IPS-NIHi11 (cell line): ENCODE results near the gene TNP1.

Experiments used
- DNase-seq: peaks from one replicate; pipeline ENCODE4 v3.0.0; 2012; ENCODE audit warnings: mixed read lengths, low spot score

TNP1 gene

GRCh38 chr2:216873573-216873972 is 13.7 kb upstream of the TNP1 start:
- DNase-seq, result no peak

- DNase-seq, result no peak
These were observed 12.8 kb upstream of the TNP1 start for GRCh38 chr2:216872624-216873023.

DNA sequence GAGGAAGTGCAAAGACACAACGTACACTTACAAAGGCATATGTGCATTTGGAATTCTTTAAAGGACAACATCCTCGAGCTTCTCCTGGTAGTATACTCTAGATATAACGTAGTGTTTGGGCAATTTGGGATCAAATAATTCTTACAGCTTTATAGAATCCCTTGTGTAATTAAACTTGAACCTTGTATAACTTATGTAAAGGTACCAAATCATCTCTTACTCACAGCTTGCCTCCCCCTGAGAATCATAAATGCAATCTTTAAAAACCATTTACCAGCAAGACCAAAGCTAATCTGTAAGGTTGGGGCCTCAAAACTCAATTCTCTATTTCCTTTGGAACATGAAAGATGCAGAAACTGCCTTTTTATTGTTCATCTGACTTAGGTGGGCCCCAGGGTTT is 12.2 kb upstream of the TNP1 start:
- no peak for DNase-seq

GRCh38 chr2:216871333-216871934 is 11.6 kb upstream of the TNP1 start:
- DNase-seq, result no peak

DNA sequence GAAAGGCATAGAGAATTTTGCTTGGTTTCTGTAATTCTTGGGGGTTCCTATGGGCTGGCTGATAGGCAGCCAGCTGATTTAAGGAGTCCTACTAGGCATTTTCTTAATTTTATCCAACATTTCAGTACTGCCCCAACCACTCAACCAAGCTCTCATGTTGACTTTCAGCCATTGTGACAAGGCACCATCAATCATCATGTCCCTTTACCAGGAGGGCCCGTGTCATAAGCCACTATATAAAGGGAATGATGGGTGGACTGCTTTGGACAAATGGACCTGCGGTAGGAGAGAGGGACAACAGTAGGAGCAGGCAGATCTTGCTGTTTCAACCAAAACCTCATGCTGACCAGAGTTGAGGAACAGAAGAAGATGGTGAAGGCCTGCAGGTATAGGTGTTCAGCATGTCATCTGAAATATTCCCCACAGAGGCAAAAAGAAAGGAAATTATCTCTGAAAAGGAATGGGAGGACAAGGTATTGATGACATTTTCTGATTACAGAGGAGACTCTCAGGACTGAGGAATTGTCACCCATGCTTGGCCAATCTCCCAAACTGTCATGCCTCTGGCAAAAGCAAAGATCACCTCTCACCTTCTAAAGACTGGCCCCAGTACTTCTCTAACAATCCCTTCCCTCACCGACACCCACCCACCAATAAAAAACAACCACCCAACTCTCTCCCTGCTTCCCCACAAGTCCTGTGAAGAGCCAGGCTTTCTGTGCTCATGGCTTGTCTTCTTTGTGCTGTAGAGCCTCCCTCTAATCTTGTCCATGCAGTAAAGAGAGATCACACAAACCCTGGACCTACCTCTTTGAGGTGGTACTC is 10.9 kb upstream of the TNP1 start:
- DNase-seq, result no peak

DNA sequence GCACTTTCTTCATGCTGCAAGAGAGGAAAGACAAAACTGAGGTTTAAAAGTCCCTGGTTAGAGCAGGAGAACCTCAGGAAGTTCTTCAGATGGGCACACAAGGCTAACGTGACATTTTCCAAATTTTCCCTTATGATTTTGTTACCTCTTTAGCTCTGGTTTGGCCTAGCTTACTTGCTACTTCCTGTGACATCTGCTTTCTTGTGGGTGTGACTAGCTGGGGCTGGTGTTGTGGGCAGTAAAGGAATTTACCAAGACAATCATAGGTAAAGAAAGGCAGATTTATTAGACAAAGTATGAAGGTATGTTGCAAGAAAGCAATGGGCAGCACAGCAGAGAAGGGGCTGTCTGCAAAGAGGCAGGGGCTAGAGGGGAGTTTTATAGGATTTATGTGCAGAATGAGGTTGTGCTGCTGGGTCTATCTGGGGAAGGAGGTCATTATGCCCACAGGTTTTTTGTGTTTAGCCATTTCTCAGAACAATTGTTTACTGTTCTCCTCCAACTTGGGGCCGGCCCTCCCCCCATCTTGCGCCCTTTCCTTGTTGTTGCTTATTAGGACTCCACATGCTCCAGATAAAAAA is 6.7 kb upstream of the TNP1 start:
- no peak for DNase-seq

DNA sequence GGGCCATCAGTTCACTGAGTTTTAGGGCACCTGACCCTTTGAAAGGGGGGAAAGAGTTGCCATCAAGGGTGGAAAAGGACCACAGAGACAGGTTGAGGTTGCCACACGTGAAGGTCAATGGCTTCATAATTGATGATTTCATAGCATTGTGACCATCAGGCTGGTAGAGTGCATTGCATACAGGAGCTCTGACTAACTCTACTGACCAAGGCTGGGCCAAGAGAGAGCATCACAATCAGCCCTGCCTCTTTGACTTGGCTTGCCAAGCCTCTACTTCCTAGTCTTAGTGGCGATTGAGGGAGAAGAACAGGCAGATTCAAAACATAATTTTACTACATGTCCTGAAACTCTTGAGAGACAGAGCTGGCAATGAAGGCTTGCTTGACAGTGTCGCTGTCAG is 5.8 kb upstream of the TNP1 start:
- DNase-seq, result no peak

- DNase-seq, result no peak
These were observed 4.1 kb upstream of the TNP1 start for GRCh38 chr2:216863946-216864345.

- DNase-seq, result no peak
These were observed 2.9 kb upstream of the TNP1 start for GRCh38 chr2:216862628-216863398.

DNA sequence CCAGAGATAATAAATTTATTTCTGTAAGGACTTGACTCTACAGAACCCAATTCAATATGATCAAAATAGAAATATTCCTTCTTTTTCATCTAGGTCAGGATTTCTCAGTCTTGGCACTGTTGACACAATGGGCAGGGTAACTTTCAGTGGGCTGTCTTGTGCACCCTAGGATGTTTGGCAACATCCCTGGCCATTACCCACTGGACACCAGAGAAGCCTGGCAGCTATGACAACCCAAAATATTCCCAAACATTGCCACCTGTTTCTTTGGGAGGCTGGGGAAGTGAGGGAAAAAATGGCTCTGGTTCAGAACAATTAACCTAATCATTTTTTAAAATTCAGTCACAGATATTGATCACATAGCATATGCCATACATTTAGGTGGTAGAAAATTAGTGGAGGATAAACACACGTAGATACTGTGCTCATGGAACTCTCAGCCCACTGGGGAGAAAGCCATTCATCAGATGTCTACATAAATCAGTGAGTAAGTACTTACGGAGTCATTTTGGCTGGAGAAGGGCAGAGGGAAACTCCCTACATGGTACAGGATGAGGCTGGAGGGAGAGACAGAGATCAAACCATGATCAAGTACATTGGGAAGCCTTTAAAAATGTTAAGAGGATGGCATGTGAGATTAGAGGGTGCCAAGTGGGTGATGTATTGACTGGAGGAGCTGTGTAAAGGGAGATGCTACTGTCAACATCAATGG is 718 bp upstream of the TNP1 start:
- DNase-seq, result no peak

DNA sequence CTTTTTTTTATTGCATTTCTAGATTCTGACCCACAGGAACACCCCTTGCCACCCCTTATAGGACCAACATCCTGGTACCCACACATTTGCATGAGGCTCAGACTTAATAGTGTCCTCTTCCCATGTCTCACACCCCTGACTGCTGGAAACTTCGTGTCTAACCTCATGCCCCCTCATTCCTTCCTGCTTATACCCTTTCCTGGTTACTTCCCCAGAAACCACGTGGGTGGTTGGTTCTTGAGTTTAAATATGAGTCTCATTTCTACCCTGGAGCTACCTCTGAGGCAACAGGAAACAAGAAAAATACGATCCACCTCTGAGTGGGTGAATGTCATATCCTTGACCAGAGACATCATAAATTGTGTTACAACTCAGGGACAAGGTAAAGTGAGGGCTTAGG is 1.6 kb downstream of the TNP1 start:
- DNase-seq, result no peak

DNA sequence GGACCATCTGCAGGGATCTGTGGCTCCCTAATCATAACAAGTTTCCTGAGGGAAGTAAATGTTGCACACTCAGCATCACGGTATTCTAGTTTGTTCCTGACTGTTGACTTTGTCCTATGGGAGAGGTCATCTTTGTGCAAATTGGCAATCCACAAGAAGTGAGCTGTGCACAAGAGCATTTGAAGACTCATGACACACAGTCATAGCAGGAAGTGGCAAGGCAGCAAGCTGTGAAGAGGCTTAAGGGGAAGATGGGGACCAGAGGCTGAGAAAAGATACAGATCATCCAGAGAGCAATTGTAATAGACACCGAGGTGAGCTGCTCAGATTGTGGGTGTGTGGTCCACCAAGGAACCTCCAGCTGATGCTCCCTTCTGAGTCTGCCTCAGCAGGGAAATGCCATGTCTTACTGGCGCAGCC is 2.7 kb downstream of the TNP1 start:
- DNase-seq, result no peak

DNA sequence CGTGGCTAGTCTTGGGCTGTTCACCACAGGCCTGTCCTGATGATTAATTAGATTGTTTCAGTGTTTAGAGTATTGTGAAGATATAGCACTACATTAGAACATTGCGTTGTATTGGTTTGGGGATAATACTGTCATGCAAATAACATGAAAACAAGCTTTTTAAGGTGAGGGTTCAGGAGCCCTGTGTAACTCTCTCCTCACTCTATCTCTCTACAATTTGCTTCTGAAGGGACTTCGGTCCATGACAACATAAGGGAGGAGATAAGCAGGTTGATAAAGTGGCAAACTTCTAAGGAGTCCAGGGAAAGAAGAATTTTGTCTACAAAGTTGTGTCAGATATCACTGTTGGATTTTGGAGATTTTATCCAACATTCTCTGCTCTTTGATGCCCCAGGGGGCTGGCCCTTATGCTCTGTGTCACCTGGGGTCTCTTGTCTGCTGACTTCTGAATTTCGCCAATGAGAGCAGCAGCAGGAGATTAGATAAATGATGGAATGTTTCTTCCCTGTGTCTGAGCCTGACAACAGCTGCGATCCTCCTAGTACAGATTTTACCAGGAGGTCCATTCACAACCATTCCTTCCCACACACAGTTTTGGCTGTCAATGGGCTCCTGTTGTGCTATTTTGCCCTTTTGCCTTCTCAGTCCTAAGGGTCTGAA is 3.3 kb downstream of the TNP1 start:
- DNase-seq, result no peak

GRCh38 chr2:216855605-216856004 is 4.3 kb downstream of the TNP1 start:
- DNase-seq, result no peak

DNA sequence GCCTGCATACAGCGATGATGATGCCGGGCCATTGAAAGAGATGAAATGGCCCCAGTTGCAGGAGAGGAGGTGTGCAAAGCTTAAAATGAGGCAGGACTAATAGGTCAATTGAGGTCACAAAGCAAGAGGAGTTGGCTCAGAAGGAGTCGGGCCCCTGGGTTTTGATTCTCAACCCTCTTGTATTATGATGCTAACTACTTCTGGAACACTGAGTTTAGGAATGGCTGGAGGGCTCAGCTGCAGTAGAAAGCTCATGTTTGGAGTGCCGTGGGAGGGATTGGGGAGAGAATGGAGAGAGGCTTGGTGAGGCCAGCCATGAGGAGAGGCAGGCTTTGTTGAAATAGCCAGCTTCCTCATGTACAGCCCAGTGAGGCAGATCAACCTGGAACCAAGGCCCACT is 4.8 kb downstream of the TNP1 start:
- no peak for DNase-seq

DNA sequence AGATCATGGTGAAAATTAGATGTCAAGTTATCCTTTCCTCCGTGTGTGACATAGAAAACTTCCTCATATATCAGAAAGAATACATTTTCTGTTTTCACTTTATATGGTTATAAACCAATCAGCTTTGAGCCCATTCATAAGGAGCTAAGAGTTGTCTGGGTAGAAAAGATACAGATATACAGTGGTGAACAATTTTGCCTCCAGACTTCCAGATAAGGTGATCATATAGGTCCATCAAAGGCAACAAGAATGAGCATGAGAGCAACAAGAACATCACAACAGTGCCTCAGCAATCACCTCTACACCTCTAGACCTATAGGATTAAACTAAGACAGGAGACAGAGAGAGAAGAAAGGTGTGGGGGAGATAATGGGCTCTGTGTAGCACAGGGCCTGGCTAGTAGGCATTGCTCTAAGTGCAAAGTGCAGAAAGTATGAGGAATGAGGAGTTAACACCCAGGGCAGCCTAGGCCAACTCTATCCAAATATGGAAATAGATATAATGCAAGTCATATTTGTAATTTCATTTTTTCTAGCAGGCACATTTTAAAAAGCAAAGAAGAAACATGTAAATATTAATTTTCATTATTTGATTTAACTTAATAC is 8.3 kb downstream of the TNP1 start:
- no peak for DNase-seq

DNA sequence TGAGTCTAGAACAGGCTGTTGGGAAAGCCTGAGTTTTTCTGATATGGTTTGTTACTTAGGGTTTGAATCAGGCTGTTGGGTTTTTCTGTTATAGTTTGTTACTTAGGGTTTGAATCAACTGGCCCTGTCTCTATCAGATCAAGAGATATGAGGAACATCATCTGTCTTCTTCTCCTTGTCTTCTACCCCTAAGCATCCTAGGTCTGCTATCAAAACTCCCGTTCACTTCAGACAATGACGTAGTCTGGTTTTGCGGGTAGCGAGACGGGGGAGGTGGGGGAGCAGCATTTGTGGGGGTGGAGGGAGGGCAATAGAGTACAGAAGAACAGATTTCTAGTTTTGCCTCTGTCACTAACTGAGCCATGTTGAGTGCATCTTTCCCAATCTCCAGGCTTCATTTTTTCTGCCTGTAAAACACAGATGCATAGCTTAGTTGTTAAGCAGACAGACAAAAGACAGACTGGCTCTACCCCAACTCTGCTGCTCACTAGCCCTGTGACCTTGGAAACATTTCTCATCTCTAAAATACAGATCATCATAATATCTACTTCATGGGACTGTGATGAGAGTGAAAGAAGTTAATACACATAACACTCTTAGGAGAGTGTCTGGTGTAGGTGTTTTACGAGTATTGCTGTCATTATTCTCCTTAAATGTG is 9.1 kb downstream of the TNP1 start:
- DNase-seq, result no peak

- peak; percentile 44 for DNase-seq
These were observed 9.9 kb downstream of the TNP1 start for GRCh38 chr2:216849987-216850386.

- DNase-seq, result no peak
These were observed 14.4 kb downstream of the TNP1 start for GRCh38 chr2:216845426-216845825.

- no peak for DNase-seq
These were observed 17.2 kb downstream of the TNP1 start for GRCh38 chr2:216842636-216843035.

GRCh38 chr2:216839688-216840087 is 20.2 kb downstream of the TNP1 start:
- no peak for DNase-seq
